ENCODE measurements around the gene PKM.
"Not testable (repeated sequence)": the region's sequence is repeated elsewhere in the genome, so short reads cannot be mapped to it uniquely, and the experiment has no call there.

Gene PKM

GRCh38 chr15:72171978-72172377 is 59.0 kb downstream of the PKM start:
- not testable (repeated sequence) for H3K27me3 ChIP-seq (ENCODE audit: control insufficient read depth, insufficient read depth, low read length, poor library complexity, severe bottlenecking); H3K4me3 ChIP-seq (ENCODE audit: insufficient read depth, low read depth, low read length); H3K27ac ChIP-seq (ENCODE audit: insufficient read depth, low read depth, low read length, poor library complexity, severe bottlenecking); H3K9me3 ChIP-seq (ENCODE audit: control insufficient read depth, low read length); H3K4me1 ChIP-seq (ENCODE audit: control insufficient read depth, insufficient read depth, low read length); H3K36me3 ChIP-seq (ENCODE audit: control insufficient read depth, insufficient read depth, low read length)
- 89 to 93% methylated on average over 10 of the region's 10 CpGs for WGBS, 2 experiments

GRCh38 chr15:72170691-72171090 is 60.3 kb downstream of the PKM start:
- no peaks in the 10 kb centered on the region for H3K36me3 ChIP-seq (ENCODE audit: control insufficient read depth, insufficient read depth, low read length)
- H3K4me1 ChIP-seq (ENCODE audit: control insufficient read depth, insufficient read depth, low read length): peaks cover 2% of the 10 kb centered on the region
- H3K27me3 ChIP-seq (ENCODE audit: control insufficient read depth, insufficient read depth, low read length, poor library complexity, severe bottlenecking): no peaks in the 10 kb centered on the region
- 94 to 97% methylated on average over 7 of the region's 7 CpGs for WGBS, 2 experiments
- H3K9me3 ChIP-seq (ENCODE audit: control insufficient read depth, low read length): no peaks in the 10 kb centered on the region
- H3K4me3 ChIP-seq (ENCODE audit: insufficient read depth, low read depth, low read length): no peak overlapping the region
- H3K27ac ChIP-seq (ENCODE audit: insufficient read depth, low read depth, low read length, poor library complexity, severe bottlenecking): no peak overlapping the region

- Histone ChIP-seq H3K27me3 (ENCODE audit: control insufficient read depth, insufficient read depth, low read length, poor library complexity, severe bottlenecking) (no peaks in the 10 kb centered on the region), H3K36me3 (ENCODE audit: control insufficient read depth, insufficient read depth, low read length) (no peaks in the 10 kb centered on the region), H3K4me3 (ENCODE audit: insufficient read depth, low read depth, low read length) (no peak overlapping the region), H3K4me1 (ENCODE audit: control insufficient read depth, insufficient read depth, low read length) (peaks cover 2% of the 10 kb centered on the region), H3K9me3 (ENCODE audit: control insufficient read depth, low read length) (no peaks in the 10 kb centered on the region), H3K27ac (ENCODE audit: insufficient read depth, low read depth, low read length, poor library complexity, severe bottlenecking) (no peak overlapping the region)
- WGBS, 2 experiments: 96% methylated on average over 16 of the region's 16 CpGs
Observed at GRCh38 chr15:72169921-72170611, 60.9 kb downstream of the PKM start.

- Histone ChIP-seq H3K36me3 (ENCODE audit: control insufficient read depth, insufficient read depth, low read length) (no peaks in the 10 kb centered on the region), H3K4me3 (ENCODE audit: insufficient read depth, low read depth, low read length) (no peak overlapping the region), H3K4me1 (ENCODE audit: control insufficient read depth, insufficient read depth, low read length) (peaks cover 2% of the 10 kb centered on the region), H3K27me3 (ENCODE audit: control insufficient read depth, insufficient read depth, low read length, poor library complexity, severe bottlenecking) (no peaks in the 10 kb centered on the region), H3K27ac (ENCODE audit: insufficient read depth, low read depth, low read length, poor library complexity, severe bottlenecking) (no peak overlapping the region), H3K9me3 (ENCODE audit: control insufficient read depth, low read length) (no peaks in the 10 kb centered on the region)
- WGBS, 2 experiments: 92 to 93% methylated on average over 10 of the region's 10 CpGs
Observed at GRCh38 chr15:72169236-72169920, 61.6 kb downstream of the PKM start.

GRCh38 chr15:72168808-72169190 is 62.2 kb downstream of the PKM start:
- WGBS, 2 experiments: 88 to 90% methylated on average over 4 of the region's 4 CpGs
- Histone ChIP-seq H3K27me3 (ENCODE audit: control insufficient read depth, insufficient read depth, low read length, poor library complexity, severe bottlenecking) (no peaks in the 10 kb centered on the region), H3K36me3 (ENCODE audit: control insufficient read depth, insufficient read depth, low read length) (no peaks in the 10 kb centered on the region), H3K27ac (ENCODE audit: insufficient read depth, low read depth, low read length, poor library complexity, severe bottlenecking) (no peak overlapping the region), H3K9me3 (ENCODE audit: control insufficient read depth, low read length) (no peaks in the 10 kb centered on the region), H3K4me1 (ENCODE audit: control insufficient read depth, insufficient read depth, low read length) (peaks cover 2% of the 10 kb centered on the region), H3K4me3 (ENCODE audit: insufficient read depth, low read depth, low read length) (no peak overlapping the region)

- H3K36me3 ChIP-seq (ENCODE audit: control insufficient read depth, insufficient read depth, low read length): no peaks in the 10 kb centered on the region
- H3K4me3 ChIP-seq (ENCODE audit: insufficient read depth, low read depth, low read length): no peak overlapping the region
- no peak overlapping the region for H3K27ac ChIP-seq (ENCODE audit: insufficient read depth, low read depth, low read length, poor library complexity, severe bottlenecking)
- no peaks in the 10 kb centered on the region for H3K9me3 ChIP-seq (ENCODE audit: control insufficient read depth, low read length)
- H3K27me3 ChIP-seq (ENCODE audit: control insufficient read depth, insufficient read depth, low read length, poor library complexity, severe bottlenecking): no peaks in the 10 kb centered on the region
- peaks cover 2% of the 10 kb centered on the region for H3K4me1 ChIP-seq (ENCODE audit: control insufficient read depth, insufficient read depth, low read length)
- 72 to 78% methylated on average over 7 of the region's 7 CpGs for WGBS, 2 experiments
Observed at GRCh38 chr15:72168131-72168807, 62.7 kb downstream of the PKM start.

GRCh38 chr15:72167445-72167844 is 63.5 kb downstream of the PKM start:
- H3K4me1 ChIP-seq (ENCODE audit: control insufficient read depth, insufficient read depth, low read length): peaks cover 2% of the 10 kb centered on the region
- H3K36me3 ChIP-seq (ENCODE audit: control insufficient read depth, insufficient read depth, low read length): no peaks in the 10 kb centered on the region
- no peaks in the 10 kb centered on the region for H3K27me3 ChIP-seq (ENCODE audit: control insufficient read depth, insufficient read depth, low read length, poor library complexity, severe bottlenecking)
- no peak overlapping the region for H3K27ac ChIP-seq (ENCODE audit: insufficient read depth, low read depth, low read length, poor library complexity, severe bottlenecking)
- H3K4me3 ChIP-seq (ENCODE audit: insufficient read depth, low read depth, low read length): no peak overlapping the region
- 96 to 97% methylated on average over 6 of the region's 6 CpGs for WGBS, 2 experiments
- H3K9me3 ChIP-seq (ENCODE audit: control insufficient read depth, low read length): no peaks in the 10 kb centered on the region

- Histone ChIP-seq H3K4me3 (ENCODE audit: insufficient read depth, low read depth, low read length) (no peak overlapping the region), H3K4me1 (ENCODE audit: control insufficient read depth, insufficient read depth, low read length) (peaks cover 2% of the 10 kb centered on the region), H3K27me3 (ENCODE audit: control insufficient read depth, insufficient read depth, low read length, poor library complexity, severe bottlenecking) (no peaks in the 10 kb centered on the region), H3K9me3 (ENCODE audit: control insufficient read depth, low read length) (no peaks in the 10 kb centered on the region), H3K36me3 (ENCODE audit: control insufficient read depth, insufficient read depth, low read length) (no peaks in the 10 kb centered on the region), H3K27ac (ENCODE audit: insufficient read depth, low read depth, low read length, poor library complexity, severe bottlenecking) (no peak overlapping the region)
- WGBS, 2 experiments: 92% methylated on average over 5 of the region's 5 CpGs
Observed at GRCh38 chr15:72166716-72167417, 64.1 kb downstream of the PKM start.

GRCh38 chr15:72163719-72164118 is 67.3 kb downstream of the PKM start:
- Histone ChIP-seq H3K9me3 (ENCODE audit: control insufficient read depth, low read length) (no peaks in the 10 kb centered on the region), H3K4me1 (ENCODE audit: control insufficient read depth, insufficient read depth, low read length) (peaks cover 10% of the 10 kb centered on the region), H3K4me3 (ENCODE audit: insufficient read depth, low read depth, low read length) (no peak overlapping the region), H3K36me3 (ENCODE audit: control insufficient read depth, insufficient read depth, low read length) (no peaks in the 10 kb centered on the region), H3K27ac (ENCODE audit: insufficient read depth, low read depth, low read length, poor library complexity, severe bottlenecking) (no peak overlapping the region), H3K27me3 (ENCODE audit: control insufficient read depth, insufficient read depth, low read length, poor library complexity, severe bottlenecking) (no peaks in the 10 kb centered on the region)
- WGBS, 2 experiments: 78 to 87% methylated on average over 4 of the region's 4 CpGs

GRCh38 chr15:72162569-72162968 is 68.4 kb downstream of the PKM start:
- Histone ChIP-seq H3K27ac (ENCODE audit: insufficient read depth, low read depth, low read length, poor library complexity, severe bottlenecking) (no peak overlapping the region), H3K9me3 (ENCODE audit: control insufficient read depth, low read length) (no peaks in the 10 kb centered on the region), H3K4me1 (ENCODE audit: control insufficient read depth, insufficient read depth, low read length) (peaks cover 8% of the 10 kb centered on the region), H3K36me3 (ENCODE audit: control insufficient read depth, insufficient read depth, low read length) (no peaks in the 10 kb centered on the region), H3K27me3 (ENCODE audit: control insufficient read depth, insufficient read depth, low read length, poor library complexity, severe bottlenecking) (no peaks in the 10 kb centered on the region), H3K4me3 (ENCODE audit: insufficient read depth, low read depth, low read length) (no peak overlapping the region)
- WGBS, 2 experiments: 95 to 98% methylated on average over 5 of the region's 5 CpGs
